ENCODE data around the gene WNT7A.

WNT7A gene

GRCh38 chr3:13849018-13849417 is 30.9 kb downstream of the WNT7A start:
- in situ Hi-C loops (cut with MboI; ENCODE audit: low sequenced_read_pairs) = no loop called here

- in situ Hi-C loops (cut with MboI; ENCODE audit: low sequenced_read_pairs) = no loop called here
Observed at GRCh38 chr3:13846716-13847570, 32.9 kb downstream of the WNT7A start.

- in situ Hi-C loops (cut with MboI; ENCODE audit: low sequenced_read_pairs) = no loop called here
Observed at GRCh38 chr3:13846238-13846637, 33.6 kb downstream of the WNT7A start.

GRCh38 chr3:13845806-13846205 is 34.1 kb downstream of the WNT7A start:
- in situ Hi-C loops (cut with MboI; ENCODE audit: low sequenced_read_pairs) = no loop called here

GRCh38 chr3:13844911-13845310 is 35.0 kb downstream of the WNT7A start:
- in situ Hi-C loops (cut with MboI; ENCODE audit: low sequenced_read_pairs) = no loop called here

- in situ Hi-C loops (cut with MboI; ENCODE audit: low sequenced_read_pairs) = no loop called here
Observed at GRCh38 chr3:13844286-13844685, 35.6 kb downstream of the WNT7A start.

GRCh38 chr3:13843351-13843750 is 36.5 kb downstream of the WNT7A start:
- in situ Hi-C loops (cut with MboI; ENCODE audit: low sequenced_read_pairs) = no loop called here

GRCh38 chr3:13842226-13842625 is 37.6 kb downstream of the WNT7A start:
- in situ Hi-C loops (cut with MboI; ENCODE audit: low sequenced_read_pairs) = no loop called here

GRCh38 chr3:13841826-13842225 is 38.0 kb downstream of the WNT7A start:
- in situ Hi-C loops (cut with MboI; ENCODE audit: low sequenced_read_pairs) = no loop called here

- in situ Hi-C loops (cut with MboI; ENCODE audit: low sequenced_read_pairs) = no loop called here
Observed at GRCh38 chr3:13841141-13841540, 38.7 kb downstream of the WNT7A start.

- in situ Hi-C loops (cut with MboI; ENCODE audit: low sequenced_read_pairs) = no loop called here
Observed at GRCh38 chr3:13840456-13840855, 39.4 kb downstream of the WNT7A start.

GRCh38 chr3:13839726-13840340 is 40.0 kb downstream of the WNT7A start:
- in situ Hi-C loops (cut with MboI; ENCODE audit: low sequenced_read_pairs) = no loop called here

GRCh38 chr3:13839253-13839652 is 40.6 kb downstream of the WNT7A start:
- in situ Hi-C loops (cut with MboI; ENCODE audit: low sequenced_read_pairs) = no loop called here

- in situ Hi-C loops (cut with MboI; ENCODE audit: low sequenced_read_pairs) = no loop called here
Observed at GRCh38 chr3:13838421-13838820, 41.5 kb downstream of the WNT7A start.

- in situ Hi-C loops (cut with MboI; ENCODE audit: low sequenced_read_pairs) = no loop called here
Observed at GRCh38 chr3:13837751-13838150, 42.1 kb downstream of the WNT7A start.

- in situ Hi-C loops (cut with MboI; ENCODE audit: low sequenced_read_pairs) = no loop called here
Observed at GRCh38 chr3:13836658-13837587, 42.9 kb downstream of the WNT7A start.

GRCh38 chr3:13835246-13835645 is 44.6 kb downstream of the WNT7A start:
- in situ Hi-C loops (cut with MboI; ENCODE audit: low sequenced_read_pairs) = no loop called here

GRCh38 chr3:13834258-13835035 is 45.4 kb downstream of the WNT7A start:
- in situ Hi-C loops (cut with MboI; ENCODE audit: low sequenced_read_pairs) = no loop called here

- in situ Hi-C loops (cut with MboI; ENCODE audit: low sequenced_read_pairs) = no loop called here
Observed at GRCh38 chr3:13833506-13834257, 46.2 kb downstream of the WNT7A start.

GRCh38 chr3:13832130-13832529 is 47.7 kb downstream of the WNT7A start:
- in situ Hi-C loops (cut with MboI; ENCODE audit: low sequenced_read_pairs) = no loop called here
